ENCODE measurements around the gene EIF4G3.

DNA sequence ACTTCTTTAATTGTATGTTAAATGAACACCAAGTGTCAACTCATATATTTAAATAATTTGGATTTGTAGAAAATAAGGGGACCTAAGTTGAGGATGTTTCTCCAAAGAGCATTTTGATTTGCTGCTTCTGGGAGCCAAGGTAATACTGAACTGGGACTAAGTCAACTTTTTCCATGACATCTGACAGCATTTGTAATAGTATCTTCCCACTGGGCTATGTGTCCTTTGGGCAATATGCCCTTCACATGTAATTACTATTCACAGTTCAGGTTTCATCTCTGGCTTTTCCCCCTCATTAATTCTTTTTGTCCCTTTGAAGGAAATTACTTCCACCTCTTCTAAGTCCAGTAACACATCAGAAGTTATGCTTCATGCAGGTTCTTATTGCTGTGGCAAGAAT lies 352.9 kb downstream of the EIF4G3 start:
- no peak for TF ChIP-seq EZH2 (IDR thresholded peaks at IDR 0.05; ENCODE audit: borderline replicate concordance, low read length)
- TF ChIP-seq, protein P1, sequence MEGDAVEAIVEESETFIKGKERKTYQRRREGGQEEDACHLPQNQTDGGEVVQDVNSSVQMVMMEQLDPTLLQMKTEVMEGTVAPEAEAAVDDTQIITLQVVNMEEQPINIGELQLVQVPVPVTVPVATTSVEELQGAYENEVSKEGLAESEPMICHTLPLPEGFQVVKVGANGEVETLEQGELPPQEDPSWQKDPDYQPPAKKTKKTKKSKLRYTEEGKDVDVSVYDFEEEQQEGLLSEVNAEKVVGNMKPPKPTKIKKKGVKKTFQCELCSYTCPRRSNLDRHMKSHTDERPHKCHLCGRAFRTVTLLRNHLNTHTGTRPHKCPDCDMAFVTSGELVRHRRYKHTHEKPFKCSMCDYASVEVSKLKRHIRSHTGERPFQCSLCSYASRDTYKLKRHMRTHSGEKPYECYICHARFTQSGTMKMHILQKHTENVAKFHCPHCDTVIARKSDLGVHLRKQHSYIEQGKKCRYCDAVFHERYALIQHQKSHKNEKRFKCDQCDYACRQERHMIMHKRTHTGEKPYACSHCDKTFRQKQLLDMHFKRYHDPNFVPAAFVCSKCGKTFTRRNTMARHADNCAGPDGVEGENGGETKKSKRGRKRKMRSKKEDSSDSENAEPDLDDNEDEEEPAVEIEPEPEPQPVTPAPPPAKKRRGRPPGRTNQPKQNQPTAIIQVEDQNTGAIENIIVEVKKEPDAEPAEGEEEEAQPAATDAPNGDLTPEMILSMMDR (conservative IDR thresholded peaks at IDR 0.05 in 1 of 2, IDR thresholded peaks at IDR 0.05 in 1 of 2; ENCODE audit: extremely low read depth in 1 of 2, insufficient read depth in 1 of 2, low read depth in 1 of 2, low read length in 2 of 2) = no peak
